GM23338 (cell line): ENCODE measurements around the gene ENOX1. TPM values are rescaled to one million over a fixed set of nuclear protein-coding genes. Genes with fewer than 3 reads are reported as not detected.
A peak's percentile ranks its signal among the peaks of the same experiment; 100 is the strongest.

Experiments
- ATAC-seq: fragments of 200-7000 bp; cut with Tn5 transposase; 3 replicates; pipeline ENCODE4 v1.9.1; 2020
- DNase-seq: peaks from one replicate; pipeline ENCODE4 v3.0.0-alpha.2; 2015; ENCODE audit warnings: low spot score
- H2AFZ ChIP-seq: fragments of 200-600 bp; sonication (generic); 2 replicates; pipeline ENCODE4 v1.8.0; 2016; ENCODE audit warnings: antibody characterized with exemption, mild to moderate bottlenecking, moderate library complexity
- H3F3A ChIP-seq: fragments of 200-600 bp; sonication (generic); replicated peaks from 2 replicates; pipeline ENCODE4 v1.8.0; 2017; ENCODE audit warnings: antibody characterized with exemption, mixed run types, low read depth
- H3K27ac ChIP-seq: fragments of 200-600 bp; sonication (generic); 2 replicates; pipeline ENCODE4 v1.6.1; 2016; ENCODE audit warnings: low read depth
- H3K27me3 ChIP-seq: fragments of 200-600 bp; sonication (generic); 2 replicates; pipeline ENCODE4 v1.8.0; 2016; ENCODE audit warnings: mild to moderate bottlenecking, mixed run types, moderate library complexity; ENCODE audit not compliant: insufficient read depth
- H3K36me3 ChIP-seq: fragments of 200-600 bp; sonication (generic); 2 replicates; pipeline ENCODE4 v1.8.0; 2016; ENCODE audit warnings: mild to moderate bottlenecking; ENCODE audit not compliant: insufficient read depth
- H3K4me1 ChIP-seq: fragments of 200-600 bp; sonication (generic); 2 replicates; pipeline ENCODE4 v1.8.0; 2016; ENCODE audit warnings: mild to moderate bottlenecking, moderate library complexity; ENCODE audit not compliant: insufficient read depth
- H3K4me2 ChIP-seq: fragments of 200-600 bp; sonication (generic); 2 replicates; pipeline ENCODE4 v1.7.1; 2017; ENCODE audit warnings: mixed run types
- H3K4me3 ChIP-seq: fragments of 200-600 bp; sonication (generic); 2 replicates; pipeline ENCODE4 v1.6.1; 2016; ENCODE audit warnings: mixed run types
- H3K79me2 ChIP-seq: fragments of 200-600 bp; sonication (generic); replicated peaks from 2 replicates; pipeline ENCODE4 v1.8.0; 2017; ENCODE audit warnings: mild to moderate bottlenecking; ENCODE audit not compliant: insufficient read depth
- H3K9me2 ChIP-seq: fragments of 200-600 bp; sonication (generic); 2 replicates; pipeline ENCODE4 v1.8.0; 2017; ENCODE audit not compliant: insufficient read depth
- H4K20me1 ChIP-seq: fragments of 200-600 bp; sonication (generic); replicated peaks from 2 replicates; pipeline ENCODE4 v1.8.0; 2017; ENCODE audit warnings: mild to moderate bottlenecking; ENCODE audit not compliant: insufficient read depth
- H3K27ac Mint-ChIP-seq: 2 replicates; pipeline ENCODE4 v1.8.0; 2020; ENCODE audit warnings: inconsistent platforms, mild to moderate bottlenecking, moderate library complexity, mixed read lengths
- H3K27me3 Mint-ChIP-seq: 3 replicates; pipeline ENCODE4 v1.8.0; 2022; ENCODE audit warnings: low read depth, mild to moderate bottlenecking, moderate library complexity, mixed read lengths, inconsistent platforms; ENCODE audit not compliant: insufficient read depth, poor library complexity
- H3K36me3 Mint-ChIP-seq: 3 replicates; pipeline ENCODE4 v1.8.0; 2021; ENCODE audit warnings: low read depth, mild to moderate bottlenecking, inconsistent platforms, moderate library complexity, mixed read lengths
- H3K4me1 Mint-ChIP-seq: 3 replicates; pipeline ENCODE4 v1.8.0; 2020; ENCODE audit warnings: mild to moderate bottlenecking, inconsistent platforms, mixed read lengths
- H3K4me3 Mint-ChIP-seq: 3 replicates; pipeline ENCODE4 v1.8.0; 2021; ENCODE audit warnings: moderate library complexity, mild to moderate bottlenecking, inconsistent platforms, mixed read lengths
- H3K9me3 Mint-ChIP-seq: 3 replicates; pipeline ENCODE4 v1.8.0; 2020; ENCODE audit warnings: moderate library complexity, mild to moderate bottlenecking, inconsistent platforms, mixed read lengths
- CTCF ChIP-seq, 2 experiments: fragments of 200-600 bp in 1 of 2; sonication (generic) in 1 of 2; conservative IDR thresholded peaks; 2 replicates each; pipeline versions ENCODE4 v1.5.1 to v1.6.1; 2016 to 2017; ENCODE audit warnings: antibody characterized with exemption in 2 of 2, low read depth in 2 of 2, mild to moderate bottlenecking in 2 of 2, moderate library complexity in 1 of 2
- ETS1 ChIP-seq: IDR thresholded peaks from 2 replicates; pipeline ENCODE4 v1.6.1; 2016; ENCODE audit warnings: antibody characterized with exemption
- EZH2phosphoT487 ChIP-seq: fragments of 200-600 bp; sonication (generic); IDR thresholded peaks from one replicate; pipeline ENCODE4 v1.8.1; 2018; ENCODE audit warnings: antibody characterized with exemption; ENCODE audit not compliant: unreplicated experiment
- JUNB ChIP-seq: IDR thresholded peaks from one replicate; pipeline ENCODE4 v1.6.1; 2016; ENCODE audit warnings: antibody characterized with exemption; ENCODE audit not compliant: unreplicated experiment
- REST ChIP-seq: IDR thresholded peaks from one replicate; pipeline ENCODE4 v1.6.1; 2018; ENCODE audit warnings: antibody characterized with exemption; ENCODE audit not compliant: unreplicated experiment
- STAT1 ChIP-seq: IDR thresholded peaks from one replicate; pipeline ENCODE4 v1.6.1; 2016; ENCODE audit warnings: antibody characterized with exemption; ENCODE audit not compliant: unreplicated experiment
- ZNF114 ChIP-seq: fragments of 250-450 bp; sonication (Bioruptor Pico); IDR thresholded peaks from 2 replicates; pipeline ENCODE4 v1.5.0; 2020; ENCODE audit warnings: mild to moderate bottlenecking, moderate library complexity
- ZNF331 ChIP-seq: fragments of 250-450 bp; sonication (Bioruptor Pico); IDR thresholded peaks from 2 replicates; pipeline ENCODE4 v1.5.0; 2020; ENCODE audit warnings: low read depth, mild to moderate bottlenecking, moderate library complexity
- polyA plus RNA-seq: library from polyadenylated mRNA; unstranded; fragments of >200 nt; fragmentation: Nextera tagmentation; extraction: Ambion mirVana; gene quantifications from 2 replicates; pipeline ENCODE4 v1.2.1, GENCODE V29; 2016
- total RNA-seq: library from RNA; depleted of rRNA; stranded (reverse); fragments of >200 nt; shearing (Covaris generic); gene quantifications from 2 replicates; pipeline ENCODE4 v1.2.3, GENCODE V29; 2014

Gene ENOX1
- total and polyA plus RNA-seq, 2 experiments from 2014 or later: 0.66 to 0.81 TPM

GRCh38 chr13:43574605-43575004 lies 212.2 kb downstream of the ENOX1 start:
- no peaks in the 10 kb centered on the region for H3F3A ChIP-seq
- no peak for TF ChIP-seq JUNB
- no peak for TF ChIP-seq ETS1
- TF ChIP-seq ZNF114: no peak
- peak; percentile 39; the same call in 1 of the 3 replicates for ATAC-seq
- H3K79me2 ChIP-seq: no peaks in the 10 kb centered on the region
- no peaks in the 10 kb centered on the region; the same call in 1 of the 2 replicates for H3K9me2 ChIP-seq
- no peak overlapping the region for H3K4me3 ChIP-seq
- H3K27me3 ChIP-seq: no peaks in the 10 kb centered on the region
- H3K27ac ChIP-seq: no peak overlapping the region
- no peak overlapping the region for H3K4me3 Mint-ChIP-seq
- H3K36me3 ChIP-seq: no peaks in the 10 kb centered on the region
- no peak overlapping the region for H3K27ac Mint-ChIP-seq
- H3K4me1 ChIP-seq: peaks cover 6% of the 10 kb centered on the region; the same call in 1 of the 2 replicates
- no peak overlapping the region; the same call in 1 of the 2 replicates for H2AFZ ChIP-seq
- no peaks in the 10 kb centered on the region for H4K20me1 ChIP-seq
- no peaks in the 10 kb centered on the region for H3K27me3 Mint-ChIP-seq
- H3K36me3 Mint-ChIP-seq: no peaks in the 10 kb centered on the region
- H3K4me1 Mint-ChIP-seq: peaks cover 16% of the 10 kb centered on the region
- H3K4me2 ChIP-seq: no peak overlapping the region
- H3K9me3 Mint-ChIP-seq: no peaks in the 10 kb centered on the region
- no peak for DNase-seq

- no peak overlapping the region for H3K4me3 ChIP-seq
- H3K36me3 ChIP-seq: no peaks in the 10 kb centered on the region
- Mint-ChIP-seq H3K9me3 (no peaks in the 10 kb centered on the region), H3K36me3 (no peaks in the 10 kb centered on the region), H3K27me3 (no peaks in the 10 kb centered on the region), H3K27ac (no peak overlapping the region), H3K4me1 (peaks cover 16% of the 10 kb centered on the region), H3K4me3 (no peak overlapping the region)
- no peak overlapping the region for H2AFZ ChIP-seq
- H3K9me2 ChIP-seq: no peaks in the 10 kb centered on the region; the same call in 1 of the 2 replicates
- ATAC-seq: no peak
- H3K4me2 ChIP-seq: no peak overlapping the region
- H3K27me3 ChIP-seq: no peaks in the 10 kb centered on the region
- H3F3A ChIP-seq: no peaks in the 10 kb centered on the region
- H3K4me1 ChIP-seq: peaks cover 6% of the 10 kb centered on the region; the same call in 1 of the 2 replicates
- no peak overlapping the region for H3K27ac ChIP-seq
- no peak for DNase-seq
- H3K79me2 ChIP-seq: no peaks in the 10 kb centered on the region
- no peaks in the 10 kb centered on the region for H4K20me1 ChIP-seq
- TF ChIP-seq STAT1 (no peak), ETS1 (no peak), ZNF331 (CRISPR knock-in tag) (no peak), CTCF (conservative IDR thresholded peaks at IDR 0.05; ENCODE audit: low read depth in 2 of 2) (no peak), REST (no peak), EZH2phosphoT487 (no peak), ZNF114 (no peak)
Observed at GRCh38 chr13:43573802-43574514, 212.8 kb downstream of the ENOX1 start.
